ENCODE measurements around the gene IGFL1.
"Not testable (repeated sequence)": the region's sequence is repeated elsewhere in the genome, so short reads cannot be mapped to it uniquely, and the experiment has no call there.

IGFL1 gene

DNA sequence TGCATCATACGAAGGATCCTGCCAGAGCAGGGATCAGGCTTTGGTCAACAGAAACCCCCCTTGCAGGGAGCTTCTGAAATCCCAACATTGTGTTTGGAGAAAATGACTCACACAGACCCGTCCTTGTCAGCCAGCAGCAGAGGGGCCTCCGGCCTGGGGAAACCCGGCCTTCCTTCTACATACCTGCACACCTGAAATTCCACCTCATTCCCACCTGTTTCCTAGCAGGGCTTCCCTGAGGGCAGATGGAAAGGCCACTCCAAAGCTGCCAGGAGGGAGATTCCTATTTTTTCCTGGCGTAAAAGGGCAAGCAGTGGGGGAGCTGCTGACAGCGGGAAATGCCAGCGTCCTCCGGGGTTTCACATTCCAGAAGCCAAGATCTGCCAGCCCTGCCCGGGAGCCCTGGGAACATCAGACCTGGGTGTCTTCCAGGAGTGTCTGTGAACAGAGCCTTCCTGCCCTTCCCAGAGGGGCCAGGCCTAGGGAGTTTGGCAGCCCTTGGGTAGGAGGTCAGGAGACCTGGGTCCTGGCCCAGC is 3.0 kb upstream of the IGFL1 start:
- DNase-seq, result no peak

DNA sequence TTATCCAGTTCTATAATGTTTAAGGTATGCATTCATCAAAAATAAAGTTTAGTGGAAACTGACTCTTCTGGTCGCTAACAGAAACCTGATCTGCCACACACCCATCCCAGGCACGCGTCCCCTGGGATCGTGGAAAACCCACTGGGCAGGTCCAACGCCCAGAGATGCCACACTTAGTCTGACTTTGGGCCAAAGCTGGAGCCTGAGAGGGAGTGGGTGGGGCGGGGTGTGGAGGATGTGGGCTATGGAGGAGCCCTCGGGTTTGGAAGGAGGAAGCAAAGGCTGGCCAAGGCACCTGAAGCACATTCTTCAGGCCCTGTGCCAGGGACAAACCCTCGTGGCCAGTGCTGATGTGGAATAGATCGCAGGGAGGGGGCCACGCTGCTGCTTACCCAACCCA is 2.5 kb downstream of the IGFL1 start:
- DNase-seq, result no peak

DNA sequence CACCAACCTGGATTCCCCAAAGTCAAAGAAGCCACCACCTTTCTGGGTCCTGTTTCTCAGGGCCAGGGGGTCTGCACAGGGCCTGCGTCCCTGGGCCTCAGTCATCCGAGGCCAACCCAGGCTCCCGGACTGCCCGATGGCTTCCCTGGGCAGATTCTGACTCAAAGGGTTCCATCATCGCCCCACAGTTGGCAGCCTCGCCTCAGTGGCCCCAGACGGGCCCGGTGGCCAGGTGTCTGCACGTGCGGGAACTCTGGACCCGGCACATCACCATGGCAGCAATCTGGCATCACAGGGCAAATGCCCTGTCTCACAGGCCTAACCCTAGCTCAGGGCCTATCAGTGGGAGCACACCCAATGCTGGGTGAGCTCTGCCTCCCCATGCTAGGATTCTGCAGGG is 2.9 kb downstream of the IGFL1 start:
- no peak for DNase-seq

DNA sequence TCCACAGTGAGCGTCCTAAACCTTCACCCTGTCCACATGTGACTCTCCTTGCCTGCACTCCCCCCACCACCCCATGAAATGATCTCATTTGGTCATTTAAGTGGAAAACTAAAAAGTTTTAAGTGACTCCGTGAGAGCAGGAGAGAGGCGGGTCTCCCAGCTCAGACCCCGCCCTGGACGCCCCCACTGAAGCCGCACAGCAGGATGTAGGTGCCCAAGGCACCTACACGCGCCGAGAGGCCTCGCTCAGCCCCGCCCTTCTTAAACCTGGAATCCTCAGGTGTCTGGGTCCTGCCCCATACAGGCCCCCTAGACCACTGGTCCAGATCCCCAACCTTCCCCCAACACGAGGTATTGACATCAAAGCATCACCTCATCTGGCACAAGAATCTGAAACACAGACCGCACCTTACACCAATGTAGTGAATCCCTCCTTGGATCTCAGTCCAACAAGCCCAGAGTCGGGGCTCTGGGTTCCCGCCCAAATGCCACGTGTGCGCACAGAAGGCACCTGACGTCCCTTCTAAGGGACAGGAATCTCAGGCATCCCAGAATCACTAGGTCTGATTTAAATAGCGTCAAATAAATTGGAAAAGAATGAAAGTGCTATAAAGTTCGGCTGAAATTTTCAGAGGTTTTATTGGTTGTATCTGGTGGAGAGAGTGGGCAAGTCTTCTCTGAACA is 3.5 kb downstream of the IGFL1 start:
- DNase-seq, result no peak

DNA sequence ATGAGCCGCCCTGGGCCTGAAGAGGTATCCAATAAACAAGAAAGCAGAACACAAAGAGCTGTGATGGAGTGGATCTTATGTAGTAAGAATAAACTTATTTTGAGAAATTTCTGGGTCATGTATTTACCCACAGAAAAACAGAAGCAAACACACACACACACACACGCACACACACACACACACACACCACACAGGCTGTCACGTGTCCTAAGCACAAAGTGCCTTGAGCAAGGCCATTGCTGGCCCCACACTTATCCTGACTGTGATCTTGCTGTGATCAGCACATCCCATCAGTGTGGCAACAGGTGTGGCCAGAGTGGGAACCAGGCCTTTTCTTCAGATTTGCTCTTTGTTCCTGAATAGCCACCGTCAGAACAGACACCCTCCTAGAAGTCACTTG is 4.3 kb downstream of the IGFL1 start:
- not testable (repeated sequence) for DNase-seq

DNA sequence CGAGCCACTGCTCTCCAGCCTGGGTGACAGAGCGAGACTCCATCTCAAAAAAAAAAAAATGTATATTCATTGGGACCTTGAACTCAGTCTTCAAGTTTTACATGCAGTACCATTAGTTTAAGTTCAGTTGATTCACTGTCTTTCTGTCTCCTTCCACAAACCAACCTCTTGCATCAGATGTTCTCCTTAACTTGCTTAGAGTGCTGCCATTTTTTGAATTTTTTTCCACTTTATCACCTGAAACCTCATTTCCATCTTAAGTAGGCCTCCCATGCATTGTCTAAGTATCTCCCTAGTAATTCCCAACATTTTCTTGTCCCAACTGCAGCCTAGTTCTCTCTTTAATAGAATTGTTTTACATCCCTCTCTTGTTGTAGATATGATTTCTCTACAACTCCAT is 8.6 kb downstream of the IGFL1 start:
- DNase-seq, result not testable (repeated sequence)

- DNase-seq, result no peak
Measured at GRCh38 chr19:46239193-46240024, 9.9 kb downstream of the IGFL1 start.

GRCh38 chr19:46240693-46241092 is 11.2 kb downstream of the IGFL1 start:
- DNase-seq, result no peak

GRCh38 chr19:46241626-46242025 is 12.1 kb downstream of the IGFL1 start:
- DNase-seq, result no peak

GRCh38 chr19:46243081-46243654 is 13.6 kb downstream of the IGFL1 start:
- DNase-seq, result not testable (repeated sequence)

DNA sequence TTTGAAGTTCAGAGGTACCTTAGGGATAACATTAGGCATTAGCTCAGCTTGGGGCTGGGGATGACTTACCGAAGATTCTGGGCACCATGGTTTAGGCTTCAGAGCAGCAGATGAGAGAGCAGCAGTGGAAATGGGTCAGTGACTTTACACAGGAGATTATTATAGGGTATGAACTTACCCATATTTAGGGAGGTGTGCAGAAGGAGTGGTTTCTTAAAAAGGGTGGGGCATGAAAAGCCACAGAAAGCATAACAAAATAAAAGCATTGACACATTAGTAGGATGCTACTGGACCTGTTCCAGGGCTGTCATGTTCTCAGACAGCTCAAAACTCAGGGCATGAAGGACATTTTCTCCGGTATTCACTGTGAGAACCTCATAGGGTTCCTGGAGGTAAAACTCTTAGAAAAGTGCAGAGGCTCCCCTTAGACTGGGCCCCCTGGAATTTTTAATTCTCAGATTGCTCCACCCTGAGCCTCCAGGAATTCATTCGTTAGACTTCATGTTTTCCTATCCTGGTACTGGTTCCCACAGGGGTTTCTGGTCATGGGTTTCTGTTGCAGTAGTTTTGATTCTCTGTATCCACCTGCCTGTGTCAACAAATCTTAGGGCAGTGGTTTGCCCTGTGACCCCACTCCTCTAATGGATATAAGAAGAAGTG is 20.7 kb downstream of the IGFL1 start:
- no peak for DNase-seq

DNA sequence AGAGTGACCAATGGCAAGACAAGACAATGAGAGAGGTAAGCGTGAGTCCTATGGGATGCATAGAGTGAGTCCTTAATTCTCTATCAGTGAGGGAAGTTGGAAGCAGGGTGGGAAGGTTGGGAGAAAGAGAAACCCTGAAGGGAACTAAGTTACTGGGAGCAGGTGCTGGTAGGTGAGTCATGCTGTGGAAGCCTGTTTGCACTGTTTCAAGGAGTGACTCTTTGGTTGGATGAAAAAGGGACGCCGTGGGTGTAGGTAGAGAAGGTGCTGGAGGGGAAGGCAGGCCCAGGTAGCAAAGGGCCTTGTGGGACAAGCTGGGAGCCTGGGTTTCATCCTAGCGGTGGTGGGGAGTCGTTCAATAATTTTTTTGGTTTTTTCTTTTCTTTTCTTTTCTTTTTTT is 21.9 kb downstream of the IGFL1 start:
- DNase-seq, result no peak

DNA sequence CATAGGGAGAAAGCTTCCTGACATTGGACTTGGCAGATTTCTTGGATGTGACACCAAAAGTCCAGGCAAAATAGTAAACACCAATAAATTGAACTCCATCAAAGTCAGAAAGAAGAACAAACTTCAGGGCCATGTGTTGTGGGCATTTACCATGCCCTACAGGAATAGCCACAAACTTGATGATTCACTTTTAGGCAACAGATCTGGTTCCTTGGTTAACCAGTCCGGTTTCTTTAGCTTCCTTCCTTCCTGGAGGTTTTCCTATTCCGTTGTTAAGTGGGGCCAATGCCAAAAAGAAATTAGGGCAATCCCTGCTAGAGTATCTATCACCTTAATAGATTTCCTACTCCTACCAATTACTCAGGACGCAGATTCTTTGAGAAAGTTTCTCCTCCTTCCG is 25.2 kb downstream of the IGFL1 start:
- no peak for DNase-seq

GRCh38 chr19:46256855-46257254 is 27.3 kb downstream of the IGFL1 start:
- DNase-seq, result no peak

DNA sequence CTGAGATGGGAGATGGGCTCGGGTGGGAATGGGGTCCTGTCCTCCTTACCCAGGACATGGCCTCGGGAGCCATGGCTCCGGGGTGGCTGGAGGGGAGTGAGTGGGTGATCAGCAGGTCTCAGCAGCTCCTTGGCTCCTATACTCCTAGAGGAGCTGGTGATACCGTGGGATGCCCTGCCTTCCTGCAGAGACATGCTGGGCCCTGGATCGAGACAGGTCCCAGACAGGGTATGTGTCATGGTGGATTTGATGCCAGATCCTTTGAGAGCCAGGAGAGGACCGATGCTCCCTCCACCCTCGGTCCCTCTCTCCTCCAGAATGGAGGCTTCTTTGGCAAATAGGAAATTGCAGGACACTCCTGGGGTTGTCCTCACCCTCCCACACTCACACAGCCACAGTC is 32.0 kb downstream of the IGFL1 start:
- DNase-seq, result not testable (repeated sequence)

- not testable (repeated sequence) for DNase-seq
Measured at GRCh38 chr19:46262684-46263296, 33.2 kb downstream of the IGFL1 start.

DNA sequence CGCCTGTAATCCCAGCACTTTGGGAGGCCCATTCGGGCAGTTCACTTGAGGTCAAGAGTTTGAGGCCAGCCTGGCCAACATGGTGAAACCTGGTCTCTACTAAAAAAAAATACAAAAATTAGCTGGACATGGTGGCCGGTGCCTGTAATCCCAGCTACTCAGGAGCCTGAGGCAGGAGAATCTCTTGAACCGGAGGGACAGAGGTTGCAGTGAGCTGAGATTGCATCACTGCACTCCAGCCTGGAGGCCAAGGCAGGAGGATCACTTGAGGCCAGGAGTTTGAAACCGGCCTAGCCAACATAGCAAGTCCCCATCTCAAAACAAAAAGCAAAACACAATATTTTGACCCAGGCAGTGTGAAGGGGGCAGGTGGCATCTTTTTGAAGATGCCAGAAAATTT is 35.3 kb downstream of the IGFL1 start:
- DNase-seq, result not testable (repeated sequence)

DNA sequence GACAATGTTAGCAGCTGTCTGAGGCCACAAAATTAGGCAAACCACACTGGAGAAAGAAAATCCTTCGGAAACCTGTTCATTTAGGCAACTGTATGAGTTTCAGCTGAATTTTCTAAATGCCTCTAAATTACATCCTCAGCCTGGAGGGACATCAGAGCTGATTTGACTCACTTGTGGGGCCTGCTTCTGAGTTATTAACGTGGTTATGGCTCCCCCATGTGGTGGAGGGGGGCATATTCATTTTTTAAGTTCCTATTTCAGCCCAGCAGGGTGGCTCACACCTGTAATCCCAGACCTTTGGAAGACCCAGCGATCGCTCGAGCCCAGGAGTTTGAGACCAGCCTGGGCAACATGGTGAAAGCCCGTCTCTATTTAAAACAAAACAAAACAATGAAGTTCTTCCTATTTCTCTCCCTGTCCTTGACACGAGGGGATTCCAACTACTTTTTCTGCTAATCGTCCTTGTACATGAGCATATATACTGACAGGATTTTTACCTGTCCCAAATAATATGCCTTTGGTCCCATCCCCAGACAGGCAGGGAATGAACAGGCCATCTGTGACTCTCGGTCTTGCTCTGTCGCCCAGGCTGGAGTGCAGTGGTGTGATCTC is 35.8 kb downstream of the IGFL1 start:
- DNase-seq, result peak; percentile 74

GRCh38 chr19:46269101-46269500 is 39.6 kb downstream of the IGFL1 start:
- DNase-seq, result no peak

- no peak for DNase-seq
Measured at GRCh38 chr19:46270521-46271256, 41.1 kb downstream of the IGFL1 start.

GRCh38 chr19:46271481-46272197 is 42.1 kb downstream of the IGFL1 start:
- DNase-seq, result no peak
